HepG2 (cell line): Measurements from ENCODE around the gene ARL5A. TPM values are rescaled to one million over a fixed set of nuclear protein-coding genes. Genes with fewer than 3 reads are reported as not detected.
A peak's percentile ranks its signal among the peaks of the same experiment; 100 is the strongest.

Experiments used
- AKAP8 ChIP-seq: sonication (generic); formaldehyde crosslinking; IDR thresholded peaks from 2 replicates; pipeline ENCODE4 v1.5.1; 2020; ENCODE audit warnings: mild to moderate bottlenecking, missing genetic modification reagents
- BRCA1 ChIP-seq: sonication (generic); formaldehyde crosslinking; IDR thresholded peaks from 2 replicates; pipeline ENCODE4 v1.4.0; 2020; ENCODE audit warnings: missing genetic modification reagents
- ELF1 ChIP-seq: sonication (generic); formaldehyde crosslinking; IDR thresholded peaks from 2 replicates; pipeline ENCODE4 v1.4.0; 2020; ENCODE audit warnings: missing genetic modification reagents
- GLI4 ChIP-seq: sonication (generic); formaldehyde crosslinking; IDR thresholded peaks from 2 replicates; pipeline ENCODE4 v1.5.1; 2020; ENCODE audit warnings: missing genetic modification reagents, mild to moderate bottlenecking, moderate library complexity, borderline replicate concordance
- ISL2 ChIP-seq: sonication (generic); formaldehyde crosslinking; IDR thresholded peaks from 2 replicates; pipeline ENCODE4 v1.5.0; 2020; ENCODE audit warnings: missing genetic modification reagents
- POLR2A ChIP-seq, 2 experiments: IDR thresholded peaks; 2 replicates each; pipeline ENCODE4 v1.6.1; 2011; ENCODE audit warnings: low read depth in 2 of 2, low read length in 2 of 2, mild to moderate bottlenecking in 1 of 2, moderate library complexity in 1 of 2; ENCODE audit not compliant: insufficient read depth in 1 of 2
- SAFB2 ChIP-seq: sonication (generic); formaldehyde crosslinking; IDR thresholded peaks from 2 replicates; pipeline ENCODE4 v1.5.1; 2020; ENCODE audit warnings: missing genetic modification reagents, low read depth, mild to moderate bottlenecking, borderline replicate concordance
- SRY ChIP-seq: sonication (generic); formaldehyde crosslinking; IDR thresholded peaks from 2 replicates; pipeline ENCODE4 v1.8.0; 2022; ENCODE audit warnings: mild to moderate bottlenecking, missing genetic modification reagents
- ZBTB42 ChIP-seq: sonication (generic); formaldehyde crosslinking; IDR thresholded peaks from 2 replicates; pipeline ENCODE4 v1.5.0; 2020; ENCODE audit warnings: mild to moderate bottlenecking, missing genetic modification reagents
- ZNF136 ChIP-seq: sonication (generic); formaldehyde crosslinking; IDR thresholded peaks from 2 replicates; pipeline ENCODE4 v1.8.1; 2022; ENCODE audit warnings: low read depth, mild to moderate bottlenecking, moderate library complexity, missing genetic modification reagents
- ZNF207 ChIP-seq: fragments of 450-650 bp; IDR thresholded peaks from 2 replicates; pipeline ENCODE4 v1.6.1; 2016; ENCODE audit warnings: antibody characterized with exemption, borderline replicate concordance
- ZNF274 ChIP-seq: sonication (generic); formaldehyde crosslinking; IDR thresholded peaks from 2 replicates; pipeline ENCODE4 v1.5.1; 2020; ENCODE audit warnings: mild to moderate bottlenecking, missing genetic modification reagents
- ZNF292 ChIP-seq: sonication (generic); formaldehyde crosslinking; IDR thresholded peaks from 2 replicates; pipeline ENCODE4 v1.8.1; 2022; ENCODE audit warnings: mild to moderate bottlenecking, low read depth, missing genetic modification reagents, borderline replicate concordance
- ZNF317 ChIP-seq: sonication (generic); formaldehyde crosslinking; IDR thresholded peaks from 2 replicates; pipeline ENCODE4 v1.5.0; 2020; ENCODE audit warnings: mild to moderate bottlenecking, missing genetic modification reagents
- ZNF329 ChIP-seq: sonication (generic); formaldehyde crosslinking; IDR thresholded peaks from 2 replicates; pipeline ENCODE4 v1.9.0; 2021; ENCODE audit warnings: low read depth, mild to moderate bottlenecking, missing genetic modification reagents
- ZNF615 ChIP-seq: sonication (generic); formaldehyde crosslinking; IDR thresholded peaks from 2 replicates; pipeline ENCODE4 v1.5.0; 2020; ENCODE audit warnings: mild to moderate bottlenecking, missing genetic modification reagents, borderline replicate concordance
- ZNF629 ChIP-seq: sonication (generic); formaldehyde crosslinking; conservative IDR thresholded peaks from 2 replicates; pipeline ENCODE4 v1.5.0; 2020; ENCODE audit warnings: missing genetic modification reagents
- ZNF776 ChIP-seq: sonication (generic); formaldehyde crosslinking; IDR thresholded peaks from 2 replicates; pipeline ENCODE4 v1.4.0; 2020; ENCODE audit warnings: mild to moderate bottlenecking, missing genetic modification reagents
- ZNF790 ChIP-seq: sonication (generic); formaldehyde crosslinking; IDR thresholded peaks from 2 replicates; pipeline ENCODE4 v1.8.0; 2022; ENCODE audit warnings: missing genetic modification reagents, mild to moderate bottlenecking, borderline replicate concordance
- ZNF800 ChIP-seq: sonication (generic); formaldehyde crosslinking; IDR thresholded peaks from 2 replicates; pipeline ENCODE4 v1.4.0; 2020; ENCODE audit warnings: missing genetic modification reagents
- ZNF83 ChIP-seq: sonication (generic); formaldehyde crosslinking; IDR thresholded peaks from 2 replicates; pipeline ENCODE4 v1.4.0; 2020; ENCODE audit warnings: missing genetic modification reagents, mild to moderate bottlenecking, borderline replicate concordance
- polyA plus RNA-seq, 8 experiments: library from polyadenylated mRNA; depleted of rRNA in 3 of 8; stranded (reverse) in 7 of 8; unstranded in 1 of 8; fragments of >200 nt; fragmentation: Illumina TruSeq in 4 of 8; extraction: Trizol in 4 of 8; gene quantifications; 2 replicates each; pipeline versions ENCODE4 v1.2.1 to v1.2.3, GENCODE V29; 2011 to 2016; ENCODE audit warnings: low read depth in 4 of 8, missing spikeins in 1 of 8, mixed read lengths in 1 of 8; ENCODE audit not compliant: insufficient read depth in 1 of 8
- total RNA-seq, 5 experiments: library from RNA; depleted of rRNA; stranded (reverse); fragments of >200 nt; fragmentation: Illumina TruSeq; extraction: Trizol; gene quantifications; 2 replicates each; pipeline ENCODE4 v1.2.3, GENCODE V29; 2016; ENCODE audit warnings: low read depth in 1 of 5
- TF ChIP-seq, protein P1 (sequence below): sonication (generic); formaldehyde crosslinking; IDR thresholded peaks from 2 replicates; pipeline ENCODE4 v1.4.0; 2020; ENCODE audit warnings: missing genetic modification reagents
- TF ChIP-seq, protein P2 (sequence below): sonication (generic); formaldehyde crosslinking; IDR thresholded peaks from 2 replicates; pipeline ENCODE4 v1.4.0; 2020; ENCODE audit warnings: mild to moderate bottlenecking, low read depth, missing genetic modification reagents
- TF ChIP-seq, protein P3 (sequence below): sonication (generic); formaldehyde crosslinking; IDR thresholded peaks from 2 replicates; pipeline ENCODE4 v1.5.1; 2020; ENCODE audit warnings: mild to moderate bottlenecking, missing genetic modification reagents, moderate library complexity

The ARL5A gene
- total and polyA plus RNA-seq, 2 of the 13 experiments (the other 11 are each of a cell fraction or from before 2014, with no cell fraction given): 47.5 to 149 TPM

DNA sequence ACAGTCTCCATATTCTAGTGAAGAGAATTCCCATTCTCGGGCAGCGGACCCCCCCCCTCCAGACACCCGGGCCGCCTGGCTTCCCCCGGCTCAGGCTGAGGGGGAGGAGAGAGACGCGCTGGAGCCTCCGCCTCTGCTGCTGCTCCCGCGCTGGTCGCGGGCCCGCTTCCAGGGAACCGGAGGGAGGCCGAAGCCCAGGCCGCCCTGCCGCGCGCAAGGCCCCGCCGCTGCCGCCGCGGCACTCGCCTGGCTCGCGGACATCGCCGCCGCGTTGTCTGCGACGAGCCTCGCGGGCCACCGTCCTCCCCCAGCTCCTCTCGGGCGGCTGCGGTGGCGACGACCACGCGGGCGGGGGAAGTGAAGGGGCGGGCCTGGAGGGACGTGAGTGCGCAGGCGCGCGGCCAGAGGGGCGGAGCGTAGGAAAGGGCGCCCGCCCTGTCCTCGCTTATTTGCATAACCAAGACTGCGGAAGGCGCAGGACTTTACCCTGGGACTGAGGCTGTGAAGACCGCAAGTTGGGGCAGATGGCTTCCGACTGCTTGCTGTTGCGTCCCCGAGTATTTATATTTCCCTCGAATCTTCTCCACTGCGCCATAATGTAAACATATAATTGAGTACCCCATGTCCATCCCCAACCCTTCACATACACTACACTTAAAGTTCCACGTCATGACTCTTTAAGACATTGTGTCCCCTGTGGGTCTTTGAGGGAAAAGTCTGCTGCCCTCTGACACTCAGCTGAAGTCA lies at the start of gene ARL5A (continued):
- TF ChIP-seq ZNF629 (CRISPR knock-in tag): 0 out of 2 replicates have a peak, but pooled peaks have one; percentile 7
- no peak for TF ChIP-seq ZNF615
- TF ChIP-seq ZNF776 (CRISPR knock-in tag): peak; percentile 92; the same call in 1 of the 2 replicates
- TF ChIP-seq ZNF329: peak; percentile 84; the same call in 1 of the 2 replicates
- no peak for TF ChIP-seq ZNF207
- TF ChIP-seq, protein P1, sequence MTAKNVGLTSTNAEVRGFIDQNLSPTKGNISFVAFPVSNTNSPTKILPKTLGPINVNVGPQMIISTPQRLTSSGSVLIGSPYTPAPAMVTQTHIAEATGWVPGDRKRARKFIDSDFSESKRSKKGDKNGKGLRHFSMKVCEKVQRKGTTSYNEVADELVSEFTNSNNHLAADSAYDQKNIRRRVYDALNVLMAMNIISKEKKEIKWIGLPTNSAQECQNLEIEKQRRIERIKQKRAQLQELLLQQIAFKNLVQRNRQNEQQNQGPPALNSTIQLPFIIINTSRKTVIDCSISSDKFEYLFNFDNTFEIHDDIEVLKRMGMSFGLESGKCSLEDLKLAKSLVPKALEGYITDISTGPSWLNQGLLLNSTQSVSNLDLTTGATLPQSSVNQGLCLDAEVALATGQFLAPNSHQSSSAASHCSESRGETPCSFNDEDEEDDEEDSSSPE (CRISPR knock-in tag): peak; percentile 80
- TF ChIP-seq BRCA1 (CRISPR knock-in tag): peak; percentile 68; the same call in 1 of the 2 replicates
- TF ChIP-seq, protein P2, sequence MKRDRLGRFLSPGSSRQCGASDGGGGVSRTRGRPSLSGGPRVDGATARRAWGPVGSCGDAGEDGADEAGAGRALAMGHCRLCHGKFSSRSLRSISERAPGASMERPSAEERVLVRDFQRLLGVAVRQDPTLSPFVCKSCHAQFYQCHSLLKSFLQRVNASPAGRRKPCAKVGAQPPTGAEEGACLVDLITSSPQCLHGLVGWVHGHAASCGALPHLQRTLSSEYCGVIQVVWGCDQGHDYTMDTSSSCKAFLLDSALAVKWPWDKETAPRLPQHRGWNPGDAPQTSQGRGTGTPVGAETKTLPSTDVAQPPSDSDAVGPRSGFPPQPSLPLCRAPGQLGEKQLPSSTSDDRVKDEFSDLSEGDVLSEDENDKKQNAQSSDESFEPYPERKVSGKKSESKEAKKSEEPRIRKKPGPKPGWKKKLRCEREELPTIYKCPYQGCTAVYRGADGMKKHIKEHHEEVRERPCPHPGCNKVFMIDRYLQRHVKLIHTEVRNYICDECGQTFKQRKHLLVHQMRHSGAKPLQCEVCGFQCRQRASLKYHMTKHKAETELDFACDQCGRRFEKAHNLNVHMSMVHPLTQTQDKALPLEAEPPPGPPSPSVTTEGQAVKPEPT (CRISPR knock-in tag): peak; percentile 71; the same call in 1 of the 2 replicates
- TF ChIP-seq ZNF292 (CRISPR knock-in tag): no peak
- TF ChIP-seq ZBTB42: peak; percentile 81; the same call in 1 of the 2 replicates
- TF ChIP-seq ZNF800 (CRISPR knock-in tag): no peak; the same call in 1 of the 2 replicates
- TF ChIP-seq ISL2 (CRISPR knock-in tag): no peak; the same call in 1 of the 2 replicates
- peak; percentile 95; the same call in 1 of the 2 replicates for TF ChIP-seq SAFB2
- TF ChIP-seq SRY (CRISPR knock-in tag): 0 out of 2 replicates have a peak, but pooled peaks have one; percentile 53
- TF ChIP-seq ZNF136: peak; percentile 53; the same call in 1 of the 2 replicates
- TF ChIP-seq ZNF317 (CRISPR knock-in tag): peak; percentile 68; the same call in 1 of the 2 replicates
- peak; percentile 90 for TF ChIP-seq ELF1
- peak; percentile 99 for TF ChIP-seq POLR2A (IDR thresholded peaks at IDR 0.05; ENCODE audit: insufficient read depth in 1 of 2, low read depth in 2 of 2, low read length in 2 of 2)
- TF ChIP-seq, protein P3, sequence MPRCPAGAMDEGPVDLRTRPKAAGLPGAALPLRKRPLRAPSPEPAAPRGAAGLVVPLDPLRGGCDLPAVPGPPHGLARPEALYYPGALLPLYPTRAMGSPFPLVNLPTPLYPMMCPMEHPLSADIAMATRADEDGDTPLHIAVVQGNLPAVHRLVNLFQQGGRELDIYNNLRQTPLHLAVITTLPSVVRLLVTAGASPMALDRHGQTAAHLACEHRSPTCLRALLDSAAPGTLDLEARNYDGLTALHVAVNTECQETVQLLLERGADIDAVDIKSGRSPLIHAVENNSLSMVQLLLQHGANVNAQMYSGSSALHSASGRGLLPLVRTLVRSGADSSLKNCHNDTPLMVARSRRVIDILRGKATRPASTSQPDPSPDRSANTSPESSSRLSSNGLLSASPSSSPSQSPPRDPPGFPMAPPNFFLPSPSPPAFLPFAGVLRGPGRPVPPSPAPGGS (CRISPR knock-in tag): peak; percentile 94
- TF ChIP-seq ZNF83 (CRISPR knock-in tag): no peak
- TF ChIP-seq ZNF274 (CRISPR knock-in tag): peak; percentile 45; the same call in 1 of the 2 replicates
- TF ChIP-seq AKAP8: no peak; the same call in 1 of the 2 replicates
- TF ChIP-seq ZNF790 (CRISPR knock-in tag): peak; percentile 80; the same call in 1 of the 2 replicates
- peak; percentile 2; the same call in 1 of the 2 replicates for TF ChIP-seq GLI4 (CRISPR knock-in tag)
